NCI-H2107 treated with DMSO at 0.1 percent for 48 hours (cell line): ENCODE measurements around the gene OGFR.
A peak's percentile ranks its signal among the peaks of the same experiment; 100 is the strongest.

ENCODE experiments used
- DNase-seq: peaks from one replicate; lab custom pipeline; 2025; ENCODE audit not compliant: unreplicated experiment; lab: John Stamatoyannopoulos, UW

OGFR gene

GRCh38 chr20:62814060-62814708 lies 9.5 kb downstream of the OGFR start:
- DNase-seq: no peak

DNA sequence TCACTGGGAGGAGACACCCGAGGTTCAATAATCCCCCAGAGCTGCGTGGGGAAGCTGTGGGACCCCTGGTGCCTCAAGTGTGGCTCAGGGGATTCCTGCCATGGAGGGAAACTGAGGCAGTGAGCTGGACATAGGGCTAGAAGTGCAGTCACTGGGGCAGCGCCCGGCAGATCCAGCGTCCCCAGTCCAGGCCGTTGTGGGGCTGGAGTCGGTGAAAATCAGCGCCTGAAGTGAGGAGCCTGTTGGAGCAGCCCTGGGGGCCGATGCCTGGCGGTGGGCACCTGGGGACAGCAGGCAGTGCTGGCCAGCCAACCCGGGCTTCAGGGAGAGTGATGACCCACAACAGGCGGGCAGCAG lies 10.1 kb downstream of the OGFR start:
- no peak for DNase-seq

DNA sequence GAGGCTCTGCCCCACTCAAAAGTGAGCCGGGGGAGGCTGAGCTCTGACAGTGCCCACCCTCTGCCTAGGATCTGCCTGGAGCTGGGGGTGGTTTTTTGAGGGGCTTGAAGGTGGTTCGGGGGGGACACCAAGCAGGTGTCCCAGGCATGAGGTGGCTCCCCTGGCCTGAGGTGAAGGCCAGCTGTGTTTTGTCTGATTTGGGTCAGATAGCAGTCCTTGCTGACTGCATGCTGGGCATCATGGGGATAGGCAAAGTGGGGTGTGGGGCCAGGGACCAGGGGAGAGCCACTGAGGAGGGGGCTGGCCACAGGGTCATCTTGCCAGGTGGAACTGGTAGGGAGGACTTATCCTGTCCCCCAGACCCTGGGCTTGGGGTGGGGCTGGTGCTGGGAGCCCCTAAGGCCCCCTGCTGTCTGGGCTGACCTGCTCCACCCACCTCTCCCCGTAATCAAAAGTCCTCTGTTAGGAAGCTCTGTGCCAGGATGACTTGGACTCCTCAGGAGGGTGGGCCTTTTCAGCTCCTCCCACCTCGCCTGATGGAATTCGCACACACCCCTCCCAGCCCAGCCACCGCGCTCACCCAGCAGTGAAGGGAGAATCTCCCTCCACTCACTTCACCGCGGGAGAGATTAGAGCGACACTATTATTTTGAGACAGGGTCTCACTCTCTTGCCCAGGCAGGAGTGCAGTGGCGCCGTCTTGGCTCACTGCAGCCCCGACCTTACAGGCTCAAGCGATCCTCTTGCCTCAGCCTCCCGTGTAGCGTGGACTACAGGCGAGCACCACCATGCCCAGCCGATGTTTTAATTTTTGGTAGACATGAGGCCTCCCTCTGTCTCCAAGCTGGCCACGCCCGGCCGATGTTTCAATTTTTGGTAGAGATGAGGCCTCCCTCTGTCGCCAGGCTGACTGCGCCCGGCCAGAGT lies 10.7 kb downstream of the OGFR start:
- no peak for DNase-seq

DNA sequence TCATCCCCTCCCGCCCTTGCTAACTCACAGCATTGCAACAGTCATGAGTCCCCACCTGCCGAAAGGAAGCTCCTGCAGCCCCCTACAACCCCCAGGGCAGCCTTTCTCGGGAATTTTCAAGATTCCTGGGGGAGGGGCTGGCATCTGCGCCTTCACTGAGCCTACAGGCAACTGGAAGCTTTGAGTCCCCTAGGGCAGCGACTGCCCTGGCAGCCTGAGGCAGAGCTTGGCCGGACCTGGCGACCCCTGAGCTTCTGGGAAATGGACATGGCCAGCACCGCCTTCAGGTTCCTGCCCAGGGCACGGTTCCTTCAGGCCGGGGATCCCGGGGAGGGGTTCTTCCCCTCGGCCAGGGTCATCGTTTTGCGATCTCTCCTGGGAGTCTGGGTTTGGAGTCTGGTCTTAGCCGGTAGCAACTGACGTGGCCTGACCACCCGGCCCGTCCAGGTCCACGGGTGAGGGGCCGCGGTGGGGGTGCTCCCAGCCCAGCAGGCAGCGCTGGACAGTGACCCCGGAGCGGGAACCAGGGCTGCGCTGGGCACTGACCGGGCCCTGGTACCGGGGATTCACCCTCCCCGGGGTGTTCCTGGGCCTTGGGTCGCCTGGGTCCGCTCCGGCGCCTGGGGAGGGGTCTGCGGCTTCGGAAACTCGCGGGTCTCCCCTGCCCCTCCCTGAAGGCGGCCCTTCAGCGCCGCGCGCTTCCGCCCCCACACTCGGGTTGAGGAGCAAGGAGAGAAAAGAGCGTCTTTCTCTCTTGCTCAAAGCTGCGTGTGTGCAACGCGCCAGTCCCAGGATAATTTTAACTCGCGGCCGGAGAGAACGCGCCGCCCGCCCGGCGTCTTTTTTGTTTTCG lies 11.6 kb downstream of the OGFR start:
- no peak for DNase-seq

DNA sequence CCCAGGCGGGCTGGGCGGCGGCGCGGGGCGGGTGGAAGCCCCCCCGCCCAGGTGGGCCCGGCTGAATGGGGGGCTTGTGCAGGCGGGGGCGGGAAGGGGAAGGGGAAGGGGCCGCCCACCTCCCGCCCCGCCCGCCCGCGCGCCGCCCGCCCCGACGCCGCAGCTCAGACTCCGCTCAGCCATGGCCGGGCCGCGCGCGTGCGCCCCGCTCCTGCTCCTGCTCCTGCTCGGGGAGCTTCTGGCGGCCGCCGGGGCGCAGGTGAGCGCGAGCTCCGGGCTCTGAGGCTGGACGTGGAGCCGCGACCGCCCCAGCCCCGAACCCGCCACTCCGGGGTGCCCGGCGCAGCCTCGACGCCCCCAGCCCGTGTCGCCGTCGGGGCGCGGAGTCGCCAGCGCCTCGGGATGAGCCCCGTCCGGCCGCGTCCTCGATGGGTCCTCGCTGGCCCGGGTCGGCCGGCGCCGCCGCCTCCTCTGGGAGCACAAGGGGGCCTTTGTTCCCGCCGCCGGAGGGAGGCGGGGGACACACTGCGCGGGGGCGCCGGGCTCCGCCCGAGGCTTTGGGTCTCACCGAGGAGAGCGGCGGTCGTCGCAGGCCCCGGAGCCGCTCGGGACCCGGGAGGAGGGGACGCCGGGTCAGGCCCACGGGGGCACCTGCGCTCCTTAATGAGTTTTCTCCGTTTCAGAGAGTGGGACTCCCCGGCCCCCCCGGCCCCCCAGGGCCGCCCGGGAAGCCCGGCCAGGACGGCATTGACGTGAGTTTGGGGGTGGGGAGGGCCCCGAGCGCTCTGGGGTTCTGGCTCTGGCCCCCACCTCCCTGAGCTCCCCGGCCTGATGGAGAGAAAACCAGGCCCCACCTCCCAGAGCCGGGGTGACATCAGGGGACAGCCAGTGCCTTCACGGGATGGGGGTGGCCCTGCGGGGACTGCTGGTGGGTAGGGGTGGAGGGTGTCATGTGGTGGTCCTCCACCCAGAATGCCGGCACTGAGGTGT lies 12.5 kb downstream of the OGFR start, which contains the start of gene COL9A3:
Gene COL9A3 (plus strand): TSS at position 167 of the 990 bp plus-strand sequence. CDS start 15 bp downstream, at position 182.
- DNase-seq: no peak

DNA sequence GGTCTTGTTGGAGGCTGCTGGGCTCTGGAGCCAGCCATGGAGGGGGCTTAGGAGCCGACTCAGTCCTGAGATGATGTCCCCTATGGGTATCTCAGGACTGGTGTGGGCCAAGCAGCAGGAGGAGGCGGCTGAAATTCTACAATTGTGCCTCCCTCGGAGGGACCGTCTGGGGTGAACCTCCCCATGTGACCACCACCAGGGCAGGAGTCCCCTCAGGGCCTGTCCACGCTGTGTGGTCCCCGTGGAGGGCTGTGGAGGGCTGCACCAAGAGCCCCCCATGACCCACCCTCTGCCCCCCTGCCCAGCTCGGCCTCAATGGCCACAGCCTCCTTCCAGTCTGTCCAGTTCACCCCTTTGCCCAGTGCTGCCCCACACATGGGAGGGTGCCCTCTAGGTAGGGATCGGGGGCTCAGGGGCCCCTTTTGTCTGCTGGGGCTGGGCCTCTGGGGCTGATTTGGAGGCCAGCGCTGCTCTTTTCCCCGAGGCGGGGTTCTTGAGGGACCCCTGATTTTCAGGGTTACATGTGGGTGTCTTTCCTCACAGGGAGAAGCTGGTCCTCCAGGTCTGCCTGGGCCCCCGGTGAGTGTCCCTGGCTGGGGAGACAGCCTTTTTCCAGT lies 13.4 kb downstream of the OGFR start:
- no peak for DNase-seq

GRCh38 chr20:62818592-62819493 lies 14.2 kb downstream of the OGFR start:
- no peak for DNase-seq

GRCh38 chr20:62819494-62820174 lies 15.0 kb downstream of the OGFR start:
- no peak for DNase-seq

DNA sequence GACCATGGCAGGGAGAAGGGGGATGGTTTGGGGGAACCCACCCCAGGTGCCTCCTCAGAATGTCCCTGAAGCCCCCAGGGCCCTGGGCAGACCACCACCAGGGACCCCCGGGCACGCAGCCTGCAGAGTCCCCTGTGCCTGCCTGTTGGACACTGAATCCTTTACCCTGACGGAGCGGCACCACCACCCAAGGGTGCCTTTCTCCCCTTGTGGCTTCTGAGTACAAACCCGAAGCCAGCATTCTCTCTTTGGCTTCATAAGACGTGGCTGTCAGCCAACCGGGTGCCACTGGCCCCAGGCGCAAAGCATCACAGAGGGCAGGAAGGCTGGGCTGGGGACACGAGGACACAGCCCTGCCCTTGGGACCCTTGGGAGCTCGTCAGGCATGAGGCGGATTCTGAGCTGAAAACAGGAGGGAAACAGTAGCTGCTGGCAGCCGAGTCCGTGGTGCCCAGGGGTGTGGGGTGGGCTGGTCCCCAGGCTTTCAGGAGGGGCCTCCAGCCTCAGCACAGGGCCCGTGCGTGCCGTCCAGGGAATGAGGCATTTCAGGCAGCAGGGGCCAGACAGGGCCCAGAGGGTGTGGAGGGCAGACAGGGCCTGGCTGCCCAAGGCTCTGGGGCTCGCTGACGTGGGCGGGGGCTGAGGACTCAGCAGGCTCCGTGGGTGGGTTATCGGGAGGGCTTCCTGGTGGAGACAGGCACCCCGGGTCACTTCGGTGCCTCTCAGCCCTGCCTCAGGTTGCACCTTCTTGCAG lies 15.8 kb downstream of the OGFR start:
- no peak for DNase-seq

- DNase-seq: no peak
Measured at GRCh38 chr20:62820962-62821725, 16.5 kb downstream of the OGFR start.

DNA sequence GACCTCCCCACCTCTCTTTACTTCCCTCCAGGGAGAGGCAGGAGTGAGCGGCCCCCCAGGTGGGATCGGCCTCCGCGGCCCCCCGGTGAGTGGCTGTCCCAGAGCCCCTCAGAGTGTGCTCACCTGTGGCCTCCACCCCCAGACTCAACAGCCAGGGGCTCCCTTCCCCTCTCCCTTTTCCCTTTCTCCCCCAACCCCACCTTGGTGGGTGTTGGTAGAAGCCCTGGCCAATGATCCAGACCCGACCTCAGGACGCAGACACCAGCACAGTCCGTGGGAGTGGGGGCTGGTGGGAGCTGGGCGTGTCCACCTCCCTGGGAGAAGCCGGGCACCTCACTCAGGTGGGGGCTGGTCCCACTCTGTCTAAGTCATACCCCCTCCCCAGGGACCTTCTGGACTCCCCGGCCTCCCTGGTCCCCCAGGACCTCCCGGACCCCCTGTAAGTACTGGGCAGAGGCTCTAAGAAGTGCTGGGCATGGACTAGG lies 17.1 kb downstream of the OGFR start:
- no peak for DNase-seq

- DNase-seq: no peak
Measured at GRCh38 chr20:62822239-62822787, 17.7 kb downstream of the OGFR start.

GRCh38 chr20:62822788-62823651 lies 18.4 kb downstream of the OGFR start:
- peak; percentile 39 for DNase-seq

DNA sequence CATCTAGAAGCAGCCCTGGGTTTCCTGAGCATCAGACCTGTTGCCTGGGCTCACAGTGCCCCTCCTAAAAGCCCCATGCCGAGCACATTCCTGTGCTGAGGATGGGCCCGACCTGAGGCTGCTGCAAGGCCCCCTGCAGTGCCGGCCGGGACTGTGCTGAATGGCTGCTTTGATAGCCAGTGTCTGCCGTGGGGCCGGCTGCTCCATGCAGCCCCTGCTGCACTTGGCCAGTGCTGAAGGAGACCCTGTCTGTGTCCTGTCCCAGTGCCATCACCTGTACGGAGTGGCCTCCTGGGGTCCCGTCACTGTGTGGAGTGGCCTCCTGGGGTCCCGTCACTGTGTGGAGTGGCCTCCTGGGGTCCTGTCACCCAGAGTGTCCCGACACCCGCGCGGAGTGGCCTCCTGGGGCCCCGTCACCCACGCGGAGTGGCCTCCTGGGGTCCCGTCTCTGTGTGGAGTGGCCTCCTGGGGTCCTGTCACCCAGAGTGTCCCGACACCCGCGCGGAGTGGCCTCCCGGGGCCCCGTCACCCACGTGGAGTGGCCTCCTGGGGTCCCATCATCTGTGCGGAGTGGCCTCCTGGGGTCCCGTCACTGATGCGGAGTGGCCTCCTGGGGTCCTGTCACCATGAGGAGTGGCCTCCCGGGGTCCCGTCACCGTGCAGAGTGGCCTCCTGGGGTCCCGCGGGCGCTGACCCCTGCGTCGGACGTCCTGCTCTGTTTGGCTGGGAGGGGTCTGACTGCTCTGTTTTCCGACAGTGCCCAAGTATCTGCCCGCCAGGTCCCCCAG lies 19.2 kb downstream of the OGFR start:
- DNase-seq: no peak
